Measurements from ENCODE around the gene NPHP4. TPM values are rescaled to one million over a fixed set of nuclear protein-coding genes. Genes with fewer than 3 reads are reported as not detected.

NPHP4 gene
- total and polyA plus RNA-seq, 10 of the 15 experiments (the other 5 are each of a cell fraction or from before 2014, with no cell fraction given), result 0.16 to 10.5 (median 3.1) TPM

DNA sequence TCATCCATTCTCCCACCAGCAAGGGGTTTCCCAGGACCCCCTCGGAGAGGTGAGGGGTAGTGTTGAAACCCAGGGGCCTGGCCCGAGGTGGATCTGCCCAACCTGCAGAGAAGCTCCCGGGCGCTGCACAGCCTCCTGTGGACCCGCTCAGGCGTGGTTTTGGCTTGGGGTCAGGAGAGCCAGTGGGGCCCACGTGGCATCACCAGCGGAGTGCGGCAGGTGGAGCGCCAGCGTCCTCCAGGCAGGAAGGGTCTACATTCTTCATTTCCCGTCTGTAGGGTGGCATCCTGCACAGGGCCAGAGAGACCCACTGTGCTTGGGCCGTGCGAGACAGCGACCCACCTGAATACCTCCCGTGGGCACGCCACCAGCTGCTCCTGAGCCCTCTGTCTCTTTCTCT is 135.2 kb downstream of the NPHP4 start:
- no peaks in the 10 kb centered on the region for H3K27me3 ChIP-seq (replicated peaks in 1 of 2; ENCODE audit: control insufficient read depth in 2 of 2, insufficient read depth in 2 of 2, low read length in 1 of 2)
- in situ Hi-C loops (cut with MboI), result no loop called here
- DNase-seq (ENCODE audit: low read depth, low spot score), result no peak
- no peaks in the 10 kb centered on the region for H3K36me3 ChIP-seq (ENCODE audit: control insufficient read depth in 2 of 2, insufficient read depth in 2 of 2, low read length in 1 of 2)
- H3K27ac ChIP-seq (ENCODE audit: control insufficient read depth, insufficient read depth), result no peak overlapping the region
- H3K9ac ChIP-seq (ENCODE audit: control insufficient read depth, insufficient read depth, low read length), result no peak overlapping the region
- WGBS (ENCODE audit: insufficient coverage, insufficient replicate concordance, low lambda C conversion rate, missing lambda C conversion rate), result 72% methylated on average over 17 of the region's 17 CpGs
- H3K9me3 ChIP-seq (replicated peaks; ENCODE audit: control insufficient read depth, insufficient read depth, low read length), result no peaks in the 10 kb centered on the region; the same call in 2 of the 3 replicates
- no peak overlapping the region for H2AFZ ChIP-seq (ENCODE audit: control insufficient read depth, low read depth, low read length)
- TF ChIP-seq, protein P1, sequence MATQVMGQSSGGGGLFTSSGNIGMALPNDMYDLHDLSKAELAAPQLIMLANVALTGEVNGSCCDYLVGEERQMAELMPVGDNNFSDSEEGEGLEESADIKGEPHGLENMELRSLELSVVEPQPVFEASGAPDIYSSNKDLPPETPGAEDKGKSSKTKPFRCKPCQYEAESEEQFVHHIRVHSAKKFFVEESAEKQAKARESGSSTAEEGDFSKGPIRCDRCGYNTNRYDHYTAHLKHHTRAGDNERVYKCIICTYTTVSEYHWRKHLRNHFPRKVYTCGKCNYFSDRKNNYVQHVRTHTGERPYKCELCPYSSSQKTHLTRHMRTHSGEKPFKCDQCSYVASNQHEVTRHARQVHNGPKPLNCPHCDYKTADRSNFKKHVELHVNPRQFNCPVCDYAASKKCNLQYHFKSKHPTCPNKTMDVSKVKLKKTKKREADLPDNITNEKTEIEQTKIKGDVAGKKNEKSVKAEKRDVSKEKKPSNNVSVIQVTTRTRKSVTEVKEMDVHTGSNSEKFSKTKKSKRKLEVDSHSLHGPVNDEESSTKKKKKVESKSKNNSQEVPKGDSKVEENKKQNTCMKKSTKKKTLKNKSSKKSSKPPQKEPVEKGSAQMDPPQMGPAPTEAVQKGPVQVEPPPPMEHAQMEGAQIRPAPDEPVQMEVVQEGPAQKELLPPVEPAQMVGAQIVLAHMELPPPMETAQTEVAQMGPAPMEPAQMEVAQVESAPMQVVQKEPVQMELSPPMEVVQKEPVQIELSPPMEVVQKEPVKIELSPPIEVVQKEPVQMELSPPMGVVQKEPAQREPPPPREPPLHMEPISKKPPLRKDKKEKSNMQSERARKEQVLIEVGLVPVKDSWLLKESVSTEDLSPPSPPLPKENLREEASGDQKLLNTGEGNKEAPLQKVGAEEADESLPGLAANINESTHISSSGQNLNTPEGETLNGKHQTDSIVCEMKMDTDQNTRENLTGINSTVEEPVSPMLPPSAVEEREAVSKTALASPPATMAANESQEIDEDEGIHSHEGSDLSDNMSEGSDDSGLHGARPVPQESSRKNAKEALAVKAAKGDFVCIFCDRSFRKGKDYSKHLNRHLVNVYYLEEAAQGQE (IDR thresholded peaks at IDR 0.05; ENCODE audit: low read depth, low read length), result no peak
- TF ChIP-seq CHD4 (IDR thresholded peaks at IDR 0.05) (no peak), ETV6 (conservative IDR thresholded peaks at IDR 0.05 in 1 of 2, IDR thresholded peaks at IDR 0.05 in 1 of 2; ENCODE audit: borderline replicate concordance in 1 of 2, low read depth in 1 of 2) (no peak), RUNX3 (IDR thresholded peaks at IDR 0.05; ENCODE audit: low read length) (no peak), SPI1 (IDR thresholded peaks at IDR 0.05; ENCODE audit: borderline replicate concordance, insufficient read depth, low read depth, low read length) (no peak), KLF5 (IDR thresholded peaks at IDR 0.05; ENCODE audit: partially characterized antibody) (no peak), IKZF2 (IDR thresholded peaks at IDR 0.05) (no peak), MYC (IDR thresholded peaks at IDR 0.05; ENCODE audit: insufficient read depth, insufficient read length, insufficient replicate concordance, low read length, severe bottlenecking) (no peak), ZNF24 (IDR thresholded peaks at IDR 0.05) (no peak), MYB (IDR thresholded peaks at IDR 0.05; ENCODE audit: borderline replicate concordance, low read depth, low read length) (no peak), POU2F2 (IDR thresholded peaks at IDR 0.05; ENCODE audit: borderline replicate concordance, low read depth, low read length) (no peak)
- TF ChIP-seq, protein P2, sequence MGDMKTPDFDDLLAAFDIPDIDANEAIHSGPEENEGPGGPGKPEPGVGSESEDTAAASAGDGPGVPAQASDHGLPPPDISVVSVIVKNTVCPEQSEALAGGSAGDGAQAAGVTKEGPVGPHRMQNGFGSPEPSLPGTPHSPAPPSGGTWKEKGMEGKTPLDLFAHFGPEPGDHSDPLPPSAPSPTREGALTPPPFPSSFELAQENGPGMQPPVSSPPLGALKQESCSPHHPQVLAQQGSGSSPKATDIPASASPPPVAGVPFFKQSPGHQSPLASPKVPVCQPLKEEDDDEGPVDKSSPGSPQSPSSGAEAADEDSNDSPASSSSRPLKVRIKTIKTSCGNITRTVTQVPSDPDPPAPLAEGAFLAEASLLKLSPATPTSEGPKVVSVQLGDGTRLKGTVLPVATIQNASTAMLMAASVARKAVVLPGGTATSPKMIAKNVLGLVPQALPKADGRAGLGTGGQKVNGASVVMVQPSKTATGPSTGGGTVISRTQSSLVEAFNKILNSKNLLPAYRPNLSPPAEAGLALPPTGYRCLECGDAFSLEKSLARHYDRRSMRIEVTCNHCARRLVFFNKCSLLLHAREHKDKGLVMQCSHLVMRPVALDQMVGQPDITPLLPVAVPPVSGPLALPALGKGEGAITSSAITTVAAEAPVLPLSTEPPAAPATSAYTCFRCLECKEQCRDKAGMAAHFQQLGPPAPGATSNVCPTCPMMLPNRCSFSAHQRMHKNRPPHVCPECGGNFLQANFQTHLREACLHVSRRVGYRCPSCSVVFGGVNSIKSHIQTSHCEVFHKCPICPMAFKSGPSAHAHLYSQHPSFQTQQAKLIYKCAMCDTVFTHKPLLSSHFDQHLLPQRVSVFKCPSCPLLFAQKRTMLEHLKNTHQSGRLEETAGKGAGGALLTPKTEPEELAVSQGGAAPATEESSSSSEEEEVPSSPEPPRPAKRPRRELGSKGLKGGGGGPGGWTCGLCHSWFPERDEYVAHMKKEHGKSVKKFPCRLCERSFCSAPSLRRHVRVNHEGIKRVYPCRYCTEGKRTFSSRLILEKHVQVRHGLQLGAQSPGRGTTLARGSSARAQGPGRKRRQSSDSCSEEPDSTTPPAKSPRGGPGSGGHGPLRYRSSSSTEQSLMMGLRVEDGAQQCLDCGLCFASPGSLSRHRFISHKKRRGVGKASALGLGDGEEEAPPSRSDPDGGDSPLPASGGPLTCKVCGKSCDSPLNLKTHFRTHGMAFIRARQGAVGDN (IDR thresholded peaks at IDR 0.05), result no peak
- TF ChIP-seq, protein P3, sequence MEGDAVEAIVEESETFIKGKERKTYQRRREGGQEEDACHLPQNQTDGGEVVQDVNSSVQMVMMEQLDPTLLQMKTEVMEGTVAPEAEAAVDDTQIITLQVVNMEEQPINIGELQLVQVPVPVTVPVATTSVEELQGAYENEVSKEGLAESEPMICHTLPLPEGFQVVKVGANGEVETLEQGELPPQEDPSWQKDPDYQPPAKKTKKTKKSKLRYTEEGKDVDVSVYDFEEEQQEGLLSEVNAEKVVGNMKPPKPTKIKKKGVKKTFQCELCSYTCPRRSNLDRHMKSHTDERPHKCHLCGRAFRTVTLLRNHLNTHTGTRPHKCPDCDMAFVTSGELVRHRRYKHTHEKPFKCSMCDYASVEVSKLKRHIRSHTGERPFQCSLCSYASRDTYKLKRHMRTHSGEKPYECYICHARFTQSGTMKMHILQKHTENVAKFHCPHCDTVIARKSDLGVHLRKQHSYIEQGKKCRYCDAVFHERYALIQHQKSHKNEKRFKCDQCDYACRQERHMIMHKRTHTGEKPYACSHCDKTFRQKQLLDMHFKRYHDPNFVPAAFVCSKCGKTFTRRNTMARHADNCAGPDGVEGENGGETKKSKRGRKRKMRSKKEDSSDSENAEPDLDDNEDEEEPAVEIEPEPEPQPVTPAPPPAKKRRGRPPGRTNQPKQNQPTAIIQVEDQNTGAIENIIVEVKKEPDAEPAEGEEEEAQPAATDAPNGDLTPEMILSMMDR (IDR thresholded peaks at IDR 0.05 in 2 of 3, conservative IDR thresholded peaks at IDR 0.05 in 1 of 3; ENCODE audit: control insufficient read depth in 2 of 3, extremely low read depth in 1 of 3, insufficient read depth in 1 of 3, low read depth in 3 of 3, low read length in 3 of 3), result no peak
- TF ChIP-seq, protein P4, sequence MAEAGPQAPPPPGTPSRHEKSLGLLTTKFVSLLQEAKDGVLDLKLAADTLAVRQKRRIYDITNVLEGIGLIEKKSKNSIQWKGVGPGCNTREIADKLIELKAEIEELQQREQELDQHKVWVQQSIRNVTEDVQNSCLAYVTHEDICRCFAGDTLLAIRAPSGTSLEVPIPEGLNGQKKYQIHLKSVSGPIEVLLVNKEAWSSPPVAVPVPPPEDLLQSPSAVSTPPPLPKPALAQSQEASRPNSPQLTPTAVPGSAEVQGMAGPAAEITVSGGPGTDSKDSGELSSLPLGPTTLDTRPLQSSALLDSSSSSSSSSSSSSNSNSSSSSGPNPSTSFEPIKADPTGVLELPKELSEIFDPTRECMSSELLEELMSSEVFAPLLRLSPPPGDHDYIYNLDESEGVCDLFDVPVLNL (IDR thresholded peaks at IDR 0.05; ENCODE audit: low read depth, low read length), result no peak
- BruUV-seq (replicated peaks), result no TSS peak
- no peaks in the 10 kb centered on the region for H3K79me2 ChIP-seq (ENCODE audit: control insufficient read depth, insufficient read depth, low read length)
- ChIA-PET POLR2A (no interaction called here), SMC1A (ENCODE audit: uncharacterized antibody, unreplicated experiment) (no interaction called here), RAD21 (ENCODE audit: unreplicated experiment) (no interaction called here), CTCF (no interaction called here)
- intact Hi-C loops (cut with micrococcal nuclease; ENCODE audit: unreplicated experiment), result no loop called here
- no peak for FAIRE-seq
- H3K4me2 ChIP-seq (ENCODE audit: control insufficient read depth, insufficient read depth), result no peak overlapping the region
- no peaks in the 10 kb centered on the region for H3K4me1 ChIP-seq (ENCODE audit: control insufficient read depth, insufficient read depth, low read length)
- ATAC-seq, result no peak
- H4K20me1 ChIP-seq (ENCODE audit: control insufficient read depth, insufficient read depth), result no peaks in the 10 kb centered on the region
- H3K4me3 ChIP-seq, result no peak overlapping the region

All from GM12878 (cell line).